KOPT-K1 (cell line): ENCODE results near the gene PYGL.
"Not testable (repeated sequence)": the region's sequence is repeated elsewhere in the genome, so short reads cannot be mapped to it uniquely, and the experiment has no call there.

Experiments used
- H3K27ac ChIP-seq: fragments of 200-600 bp; sonication (generic); 2 replicates; pipeline ENCODE4 v1.5.1; 2016; ENCODE audit warnings: antibody characterized with exemption, mild to moderate bottlenecking, low read depth, low read length; ENCODE audit not compliant: poor library complexity, severe bottlenecking
- H3K36me3 ChIP-seq: fragments of 200-600 bp; sonication (generic); 2 replicates; pipeline ENCODE4 v1.5.1; 2017; ENCODE audit warnings: antibody characterized with exemption, mild to moderate bottlenecking, low read length, moderate library complexity; ENCODE audit not compliant: insufficient read depth
- H3K9me3 ChIP-seq: fragments of 200-600 bp; sonication (generic); 2 replicates; pipeline ENCODE4 v1.5.1; 2017; ENCODE audit warnings: antibody characterized with exemption, low read length, mild to moderate bottlenecking; ENCODE audit not compliant: insufficient read depth, poor library complexity, severe bottlenecking

The PYGL gene

GRCh38 chr14:50964683-50965390 is 20.6 kb upstream of the PYGL start:
- no peaks in the 10 kb centered on the region for H3K9me3 ChIP-seq
- no peak overlapping the region for H3K27ac ChIP-seq
- no peaks in the 10 kb centered on the region for H3K36me3 ChIP-seq

DNA sequence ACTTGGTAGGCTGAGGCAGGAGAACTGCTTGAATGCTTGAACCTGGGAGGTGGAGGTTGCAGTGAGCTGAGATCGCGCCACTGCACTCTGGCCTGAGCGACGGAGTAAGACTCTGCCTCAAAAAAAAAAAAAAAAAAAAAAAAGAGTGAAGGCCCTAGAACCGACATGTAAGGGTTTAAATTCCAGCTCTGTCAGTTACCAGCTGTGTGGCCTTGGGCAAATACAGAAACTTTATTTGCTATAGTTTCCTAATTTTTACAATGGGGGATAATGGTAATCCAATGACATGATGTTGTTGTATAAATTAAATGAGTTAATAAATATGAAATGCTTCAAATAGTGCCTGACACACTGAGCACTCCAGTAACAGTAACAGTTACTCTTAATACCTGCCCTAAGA is 19.6 kb upstream of the PYGL start:
- H3K27ac ChIP-seq, result no peak overlapping the region
- no peaks in the 10 kb centered on the region for H3K9me3 ChIP-seq
- H3K36me3 ChIP-seq, result no peaks in the 10 kb centered on the region

GRCh38 chr14:50961605-50962221 is 17.4 kb upstream of the PYGL start:
- Histone ChIP-seq H3K9me3 (no peaks in the 10 kb centered on the region), H3K36me3 (no peaks in the 10 kb centered on the region), H3K27ac (no peak overlapping the region)

DNA sequence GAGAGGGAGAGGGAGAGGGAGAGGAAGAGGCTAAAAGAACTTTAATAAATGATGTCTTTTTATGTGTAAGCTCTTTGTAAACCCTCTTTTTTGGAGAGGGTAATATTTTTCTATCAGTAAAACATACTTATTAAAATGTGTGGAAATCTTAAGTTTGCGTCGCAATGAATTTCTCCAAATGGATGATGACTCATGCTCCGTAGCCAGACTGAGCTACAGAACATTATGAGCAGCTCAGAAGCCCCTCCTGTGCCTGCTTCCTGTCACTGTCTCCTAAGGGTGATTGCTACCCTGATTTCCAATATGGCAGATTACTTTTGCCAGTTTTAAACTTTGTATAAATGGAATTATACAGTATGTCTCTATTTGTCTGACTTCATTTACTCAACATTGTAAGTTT is 13.0 kb upstream of the PYGL start:
- no peaks in the 10 kb centered on the region for H3K9me3 ChIP-seq
- no peak overlapping the region for H3K27ac ChIP-seq
- H3K36me3 ChIP-seq, result no peaks in the 10 kb centered on the region

- not testable (repeated sequence) for H3K27ac ChIP-seq, H3K9me3 ChIP-seq
These were observed 12.1 kb upstream of the PYGL start for GRCh38 chr14:50956421-50956820.

DNA sequence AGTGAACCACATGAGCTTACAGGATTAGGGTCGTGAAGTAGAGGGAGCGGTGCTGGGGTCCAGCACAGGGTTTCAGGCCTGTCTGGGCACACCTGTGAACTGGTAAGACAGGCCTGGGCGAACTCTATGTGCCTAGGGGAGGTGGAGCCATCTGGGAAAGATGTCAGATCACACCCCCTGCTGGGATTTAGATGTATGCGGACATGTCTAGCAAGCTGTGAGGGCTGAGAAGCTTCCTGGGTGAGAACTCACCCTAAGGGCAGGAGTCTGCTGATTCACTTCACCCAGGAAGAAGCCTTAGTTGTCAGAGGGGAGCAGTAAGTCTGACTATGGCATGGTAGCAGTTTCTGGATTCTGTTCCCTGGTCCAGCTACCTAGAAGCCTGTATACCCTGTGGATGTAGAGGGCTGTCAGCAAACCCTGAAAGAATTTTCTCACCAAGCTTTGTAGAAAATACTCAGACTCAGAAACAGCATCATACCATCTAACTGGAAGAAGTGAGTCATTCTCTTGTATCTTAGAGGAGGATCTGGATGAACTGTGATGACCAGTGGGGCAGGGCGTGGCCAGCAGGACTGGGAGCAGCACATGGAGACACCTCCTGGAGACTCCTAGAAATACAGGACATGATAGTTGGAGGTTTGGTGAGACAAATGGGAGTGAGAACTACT is 11.2 kb upstream of the PYGL start:
- H3K27ac ChIP-seq, result no peak overlapping the region
- no peaks in the 10 kb centered on the region for H3K9me3 ChIP-seq
- H3K36me3 ChIP-seq, result no peaks in the 10 kb centered on the region

More at GRCh38 chr14:50956421-50956820, 12.1 kb upstream of the PYGL start:
- H3K36me3 ChIP-seq, result not testable (repeated sequence)

DNA sequence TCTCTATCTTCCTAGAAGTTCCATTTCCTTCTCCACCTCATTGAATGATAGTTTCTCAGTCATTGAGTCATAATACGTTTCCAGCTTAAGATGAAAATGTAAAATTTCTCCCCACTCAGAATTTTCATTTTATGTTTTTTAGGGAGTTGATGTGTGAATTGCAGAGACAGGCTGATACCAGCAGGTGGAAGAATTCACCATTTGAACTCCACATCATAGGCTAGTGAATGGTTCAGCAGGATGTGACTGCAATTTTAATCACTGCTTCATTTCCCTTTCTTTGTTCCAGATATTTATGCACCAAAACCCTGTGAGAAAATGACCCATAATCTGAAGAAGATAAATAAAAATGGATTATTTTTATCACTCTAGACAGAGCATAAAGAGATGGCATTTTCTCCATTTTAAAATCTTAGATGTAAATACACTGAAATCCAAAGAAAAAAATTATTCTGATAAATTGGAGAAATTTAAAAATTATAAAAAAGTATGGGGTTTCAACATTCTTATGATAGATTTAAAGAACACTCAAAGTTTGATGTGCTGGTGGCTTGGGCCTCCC is 10.6 kb upstream of the PYGL start:
- no peaks in the 10 kb centered on the region for H3K9me3 ChIP-seq
- H3K36me3 ChIP-seq, result no peaks in the 10 kb centered on the region
- H3K27ac ChIP-seq, result no peak overlapping the region

DNA sequence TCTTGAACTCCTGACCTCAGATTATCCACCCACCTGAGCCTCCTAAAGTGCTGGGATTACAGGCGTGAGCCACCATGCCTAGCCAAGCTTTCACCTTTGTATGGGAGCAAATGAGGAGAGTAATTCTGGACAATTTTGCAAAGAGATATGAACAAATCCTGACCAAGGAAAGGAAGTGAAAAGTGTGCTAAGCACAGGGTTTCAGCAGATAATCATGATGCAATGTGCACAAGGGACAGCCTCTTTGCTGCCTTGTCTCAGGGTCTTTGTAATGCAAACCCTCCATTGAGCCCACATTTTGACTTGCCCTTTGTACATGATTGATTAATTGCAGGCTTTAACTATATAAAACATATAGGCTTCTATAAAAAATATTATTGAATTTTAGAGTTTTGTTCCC is 9.2 kb upstream of the PYGL start:
- Histone ChIP-seq H3K36me3 (no peaks in the 10 kb centered on the region), H3K27ac (no peak overlapping the region), H3K9me3 (no peaks in the 10 kb centered on the region)

- no peaks in the 10 kb centered on the region for H3K9me3 ChIP-seq
These were observed 6.7 kb upstream of the PYGL start for GRCh38 chr14:50951032-50951431.

GRCh38 chr14:50948205-50948604 is 3.9 kb upstream of the PYGL start:
- Histone ChIP-seq H3K9me3 (no peaks in the 10 kb centered on the region), H3K36me3 (no peaks in the 10 kb centered on the region), H3K27ac (no peak overlapping the region)

More at GRCh38 chr14:50951032-50951431, 6.7 kb upstream of the PYGL start:
- no peaks in the 10 kb centered on the region for H3K36me3 ChIP-seq
- no peak overlapping the region for H3K27ac ChIP-seq

- no peaks in the 10 kb centered on the region for H3K36me3 ChIP-seq
- no peaks in the 10 kb centered on the region for H3K9me3 ChIP-seq
- no peak overlapping the region for H3K27ac ChIP-seq
These were observed 3.2 kb upstream of the PYGL start for GRCh38 chr14:50947446-50947845.

DNA sequence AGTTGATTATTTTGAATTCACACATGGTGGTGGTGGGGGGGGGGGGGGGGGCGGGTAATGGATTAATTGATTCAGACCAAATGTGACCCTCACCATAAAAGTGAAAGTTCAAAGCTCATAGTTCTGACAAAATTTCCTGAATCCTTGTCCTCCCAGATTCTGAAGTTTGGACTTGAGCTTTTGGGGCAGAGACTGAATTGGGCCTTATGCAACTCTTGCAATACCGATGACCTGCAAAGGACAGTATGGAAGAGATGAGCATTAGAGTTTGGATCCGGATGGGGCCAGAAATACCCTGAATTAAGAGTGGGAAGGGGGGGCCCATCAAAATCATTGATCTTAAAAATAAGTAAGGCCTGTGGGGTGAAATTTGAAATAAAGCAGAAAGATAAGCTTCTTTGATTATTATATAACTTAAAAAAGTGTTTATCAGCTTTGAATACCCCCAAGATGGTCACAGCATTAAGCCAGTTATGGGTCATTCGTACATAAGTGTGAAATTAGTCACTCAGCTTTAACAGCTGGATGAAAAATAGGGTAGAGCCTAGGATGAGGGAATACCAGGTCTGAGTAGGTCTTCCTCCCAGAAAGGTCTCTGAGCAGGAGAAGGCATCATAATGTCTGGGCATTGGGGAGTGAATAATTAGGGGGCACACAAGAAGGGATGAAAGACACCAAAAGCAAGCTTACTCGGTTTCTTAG is 2.1 kb upstream of the PYGL start:
- Histone ChIP-seq H3K9me3 (no peaks in the 10 kb centered on the region), H3K36me3 (no peaks in the 10 kb centered on the region), H3K27ac (no peak overlapping the region)

GRCh38 chr14:50944647-50945413 is 547 bp upstream of the PYGL start:
- Histone ChIP-seq H3K9me3 (no peaks in the 10 kb centered on the region), H3K27ac (no peak overlapping the region), H3K36me3 (no peaks in the 10 kb centered on the region)

GRCh38 chr14:50943261-50943942 is 881 bp downstream of the PYGL start:
- Histone ChIP-seq H3K9me3 (no peaks in the 10 kb centered on the region), H3K36me3 (no peaks in the 10 kb centered on the region), H3K27ac (no peak overlapping the region)
